ENCODE results near the gene FOXP1. TPM values are rescaled to one million over a fixed set of nuclear protein-coding genes. Genes with fewer than 3 reads are reported as not detected.

The FOXP1 gene
- total and polyA plus RNA-seq, 2 of the 13 experiments (the other 11 are each of a cell fraction or from before 2014, with no cell fraction given) = 40.4 to 59.0 TPM

DNA sequence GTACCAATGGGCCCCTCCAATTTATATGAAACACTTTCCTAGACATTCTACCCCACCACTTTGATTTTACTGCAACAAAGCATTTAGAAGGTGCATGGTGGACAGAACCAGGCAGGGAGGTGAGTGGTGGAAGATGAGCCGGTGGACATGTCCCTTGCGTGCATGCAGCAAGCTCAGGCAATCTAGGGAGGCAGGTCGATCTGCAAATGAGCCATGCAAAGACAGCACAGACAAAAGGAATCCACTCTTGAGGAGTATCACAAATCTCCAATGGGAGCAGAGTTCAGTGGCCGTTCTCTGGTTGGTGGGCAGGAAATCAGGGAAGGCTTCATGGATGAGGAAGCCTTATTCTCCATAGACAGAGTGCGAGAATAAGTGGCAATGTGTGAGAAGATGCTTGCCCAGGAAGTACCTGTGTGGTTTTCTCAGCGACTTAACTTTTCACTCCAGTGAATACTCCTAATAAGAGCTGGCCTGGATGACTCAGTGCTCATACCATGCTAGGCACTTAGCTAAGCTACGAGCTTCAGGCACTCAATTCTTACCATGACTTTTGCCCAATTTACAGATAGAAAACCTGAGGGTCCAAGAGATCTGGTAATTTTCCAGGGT, 152.5 kb downstream of the FOXP1 start:
- no peak for FAIRE-seq

More for the DNA sequence above, 152.5 kb downstream of the FOXP1 start:
- in situ Hi-C loops (cut with HindIII; ENCODE audit: extremely low pct_ligation_motif_present, low pct_unique_long_range_greater_than_20kb) (no loop called here), intact Hi-C loops (cut with micrococcal nuclease; ENCODE audit: unreplicated experiment) (no loop called here)
- TF ChIP-seq, protein P1, sequence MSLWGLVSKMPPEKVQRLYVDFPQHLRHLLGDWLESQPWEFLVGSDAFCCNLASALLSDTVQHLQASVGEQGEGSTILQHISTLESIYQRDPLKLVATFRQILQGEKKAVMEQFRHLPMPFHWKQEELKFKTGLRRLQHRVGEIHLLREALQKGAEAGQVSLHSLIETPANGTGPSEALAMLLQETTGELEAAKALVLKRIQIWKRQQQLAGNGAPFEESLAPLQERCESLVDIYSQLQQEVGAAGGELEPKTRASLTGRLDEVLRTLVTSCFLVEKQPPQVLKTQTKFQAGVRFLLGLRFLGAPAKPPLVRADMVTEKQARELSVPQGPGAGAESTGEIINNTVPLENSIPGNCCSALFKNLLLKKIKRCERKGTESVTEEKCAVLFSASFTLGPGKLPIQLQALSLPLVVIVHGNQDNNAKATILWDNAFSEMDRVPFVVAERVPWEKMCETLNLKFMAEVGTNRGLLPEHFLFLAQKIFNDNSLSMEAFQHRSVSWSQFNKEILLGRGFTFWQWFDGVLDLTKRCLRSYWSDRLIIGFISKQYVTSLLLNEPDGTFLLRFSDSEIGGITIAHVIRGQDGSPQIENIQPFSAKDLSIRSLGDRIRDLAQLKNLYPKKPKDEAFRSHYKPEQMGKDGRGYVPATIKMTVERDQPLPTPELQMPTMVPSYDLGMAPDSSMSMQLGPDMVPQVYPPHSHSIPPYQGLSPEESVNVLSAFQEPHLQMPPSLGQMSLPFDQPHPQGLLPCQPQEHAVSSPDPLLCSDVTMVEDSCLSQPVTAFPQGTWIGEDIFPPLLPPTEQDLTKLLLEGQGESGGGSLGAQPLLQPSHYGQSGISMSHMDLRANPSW (CRISPR knock-in tag; IDR thresholded peaks at IDR 0.05; ENCODE audit: borderline replicate concordance) = no peak
- TF ChIP-seq CHD4 (IDR thresholded peaks at IDR 0.05; ENCODE audit: borderline replicate concordance, low read length) (no peak), ZNF878 (CRISPR knock-in tag; IDR thresholded peaks at IDR 0.05) (no peak), ZFP62 (CRISPR knock-in tag; IDR thresholded peaks at IDR 0.05) (no peak), ZNF460 (CRISPR knock-in tag; IDR thresholded peaks at IDR 0.05; ENCODE audit: borderline replicate concordance) (no peak), ZNF296 (CRISPR knock-in tag; conservative IDR thresholded peaks at IDR 0.05) (no peak)
- TF ChIP-seq, protein P2, sequence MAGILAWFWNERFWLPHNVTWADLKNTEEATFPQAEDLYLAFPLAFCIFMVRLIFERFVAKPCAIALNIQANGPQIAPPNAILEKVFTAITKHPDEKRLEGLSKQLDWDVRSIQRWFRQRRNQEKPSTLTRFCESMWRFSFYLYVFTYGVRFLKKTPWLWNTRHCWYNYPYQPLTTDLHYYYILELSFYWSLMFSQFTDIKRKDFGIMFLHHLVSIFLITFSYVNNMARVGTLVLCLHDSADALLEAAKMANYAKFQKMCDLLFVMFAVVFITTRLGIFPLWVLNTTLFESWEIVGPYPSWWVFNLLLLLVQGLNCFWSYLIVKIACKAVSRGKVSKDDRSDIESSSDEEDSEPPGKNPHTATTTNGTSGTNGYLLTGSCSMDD (CRISPR knock-in tag; IDR thresholded peaks at IDR 0.05) = no peak
- Histone ChIP-seq H3K36me3 (replicated peaks in 1 of 2; ENCODE audit: control insufficient read depth in 1 of 2, insufficient read depth in 2 of 2, low read length in 2 of 2) (no peaks in the 10 kb centered on the region; a peak in 2 of 5 replicates), H3K4me2 (ENCODE audit: low read depth, low read length) (no peak overlapping the region), H3K4me3 (replicated peaks in 1 of 3; ENCODE audit: insufficient read depth in 1 of 3, low read depth in 2 of 3, low read length in 3 of 3) (no peak overlapping the region), H2AFZ (ENCODE audit: low read length) (no peak overlapping the region), H3K27ac (ENCODE audit: extremely low read length, insufficient read depth, low read length) (no peak overlapping the region), H3K27me3 (ENCODE audit: control insufficient read depth in 1 of 2, insufficient read depth in 2 of 2, low read length in 2 of 2) (no peaks in the 10 kb centered on the region), H3K4me1 (ENCODE audit: insufficient read depth, low read length) (no peaks in the 10 kb centered on the region), H3K79me2 (ENCODE audit: insufficient read depth, low read length) (peaks cover 11% of the 10 kb centered on the region), H3K9ac (ENCODE audit: insufficient read depth, low read depth, low read length) (no peak overlapping the region), H3K9me3 (ENCODE audit: low read length) (no peaks in the 10 kb centered on the region), H4K20me1 (ENCODE audit: insufficient read depth, low read length) (no peaks in the 10 kb centered on the region; the same call in none of the 2 replicates)
- no TSS peak for BruUV-seq (replicated peaks)
- CTCF ChIA-PET (ENCODE audit: low intra/inter-chr PET ratio, low total read pairs) = no interaction called here
- 95% methylated on average over 7 of the region's 7 CpGs for WGBS (ENCODE audit: low lambda C conversion rate)
- DNase-seq (ENCODE audit: low spot score) (no peak), ATAC-seq (no peak)
- POLR2A ChIA-PET = no interaction called here
